Memory B cell (primary cell): ENCODE measurements around the gene CD74.
"Not testable (repeated sequence)": the region's sequence is repeated elsewhere in the genome, so short reads cannot be mapped to it uniquely, and the experiment has no call there.

Experiments used
- ATAC-seq: fragments of 150-1000 bp; cut with Tn5 transposase; 2 replicates; pipeline ENCODE4 v1.10.0; 2021; ENCODE audit warnings: low read depth, mild to moderate bottlenecking, moderate library complexity
- DNase-seq, 2 donors: peaks; one replicate each; pipeline ENCODE4 v3.0.0; 2022; ENCODE audit warnings: low spot score in 2 of 2
- H3K27ac Mint-ChIP-seq: one replicate; pipeline ENCODE4 v1.8.0; 2022; ENCODE audit warnings: mild to moderate bottlenecking, moderate library complexity, mixed read lengths
- H3K27me3 Mint-ChIP-seq: one replicate; pipeline ENCODE4 v1.8.0; 2022; ENCODE audit warnings: mixed read lengths
- H3K36me3 Mint-ChIP-seq: one replicate; pipeline ENCODE4 v1.8.0; 2022; ENCODE audit warnings: mild to moderate bottlenecking, mixed read lengths
- H3K4me1 Mint-ChIP-seq: one replicate; pipeline ENCODE4 v1.8.0; 2022; ENCODE audit warnings: mixed read lengths
- H3K4me3 Mint-ChIP-seq: one replicate; pipeline ENCODE4 v1.8.0; 2022; ENCODE audit warnings: mild to moderate bottlenecking, moderate library complexity, mixed read lengths
- H3K9me3 Mint-ChIP-seq: one replicate; pipeline ENCODE4 v1.8.0; 2022; ENCODE audit warnings: mixed read lengths

CD74 gene

GRCh38 chr5:150431048-150431447 is 18.3 kb upstream of the CD74 start:
- H3K27me3 Mint-ChIP-seq: no peaks in the 10 kb centered on the region
- no peak overlapping the region for H3K4me3 Mint-ChIP-seq
- H3K36me3 Mint-ChIP-seq: no peaks in the 10 kb centered on the region
- H3K9me3 Mint-ChIP-seq: no peaks in the 10 kb centered on the region
- ATAC-seq (no peak), DNase-seq (no peak)
- H3K27ac Mint-ChIP-seq: peak overlapping the region; percentile 94
- H3K4me1 Mint-ChIP-seq: peaks cover 36% of the 10 kb centered on the region

GRCh38 chr5:150429410-150429873 is 16.7 kb upstream of the CD74 start:
- H3K4me1 Mint-ChIP-seq: peaks cover 35% of the 10 kb centered on the region
- peak overlapping the region; percentile 77 for H3K4me3 Mint-ChIP-seq
- H3K9me3 Mint-ChIP-seq: no peaks in the 10 kb centered on the region
- H3K36me3 Mint-ChIP-seq: no peaks in the 10 kb centered on the region
- ATAC-seq (peak; percentile 98), DNase-seq (peak; percentile 54 to 66)
- peak overlapping the region; percentile 94 for H3K27ac Mint-ChIP-seq
- no peaks in the 10 kb centered on the region for H3K27me3 Mint-ChIP-seq

- DNase-seq: no peak
- peaks cover 35% of the 10 kb centered on the region for H3K4me1 Mint-ChIP-seq
- no peaks in the 10 kb centered on the region for H3K27me3 Mint-ChIP-seq
- no peak for ATAC-seq
- H3K36me3 Mint-ChIP-seq: no peaks in the 10 kb centered on the region
- H3K9me3 Mint-ChIP-seq: no peaks in the 10 kb centered on the region
- peak overlapping the region; percentile 94 for H3K27ac Mint-ChIP-seq
- peak overlapping the region; percentile 77 for H3K4me3 Mint-ChIP-seq
These were observed 16.3 kb upstream of the CD74 start for GRCh38 chr5:150428978-150429377.

- no peak overlapping the region for H3K4me3 Mint-ChIP-seq
- peaks cover 31% of the 10 kb centered on the region for H3K4me1 Mint-ChIP-seq
- ATAC-seq (no peak), DNase-seq (no peak)
- H3K27me3 Mint-ChIP-seq: no peaks in the 10 kb centered on the region
- no peaks in the 10 kb centered on the region for H3K36me3 Mint-ChIP-seq
- no peaks in the 10 kb centered on the region for H3K9me3 Mint-ChIP-seq
- H3K27ac Mint-ChIP-seq: peak overlapping the region; percentile 94
These were observed 15.6 kb upstream of the CD74 start for GRCh38 chr5:150428106-150428876.

- not testable (repeated sequence) for H3K36me3 Mint-ChIP-seq, H3K27ac Mint-ChIP-seq, DNase-seq, ATAC-seq, H3K4me3 Mint-ChIP-seq, H3K9me3 Mint-ChIP-seq, H3K27me3 Mint-ChIP-seq
- peaks cover 27% of the 10 kb centered on the region for H3K4me1 Mint-ChIP-seq
These were observed 13.5 kb upstream of the CD74 start for GRCh38 chr5:150426165-150426564.

GRCh38 chr5:150422758-150423157 is 10.0 kb upstream of the CD74 start:
- H3K27ac Mint-ChIP-seq: no peak overlapping the region
- H3K4me3 Mint-ChIP-seq: no peak overlapping the region
- H3K9me3 Mint-ChIP-seq: no peaks in the 10 kb centered on the region
- DNase-seq (no peak), ATAC-seq (no peak)
- H3K4me1 Mint-ChIP-seq: peaks cover 19% of the 10 kb centered on the region
- H3K27me3 Mint-ChIP-seq: no peaks in the 10 kb centered on the region
- H3K36me3 Mint-ChIP-seq: no peaks in the 10 kb centered on the region

GRCh38 chr5:150422075-150422474 is 9.4 kb upstream of the CD74 start:
- H3K4me3 Mint-ChIP-seq: no peak overlapping the region
- H3K27me3 Mint-ChIP-seq: no peaks in the 10 kb centered on the region
- ATAC-seq (no peak), DNase-seq (no peak)
- H3K27ac Mint-ChIP-seq: peak overlapping the region; percentile 32
- peaks cover 18% of the 10 kb centered on the region for H3K4me1 Mint-ChIP-seq
- H3K36me3 Mint-ChIP-seq: no peaks in the 10 kb centered on the region
- H3K9me3 Mint-ChIP-seq: no peaks in the 10 kb centered on the region

- peak; percentile 100 for ATAC-seq
- peak overlapping the region; percentile 97 for H3K27ac Mint-ChIP-seq
- peaks cover 28% of the 10 kb centered on the region for H3K4me1 Mint-ChIP-seq
- DNase-seq: peak; percentile 61 to 76
- no peaks in the 10 kb centered on the region for H3K9me3 Mint-ChIP-seq
- no peaks in the 10 kb centered on the region for H3K36me3 Mint-ChIP-seq
- peak overlapping the region; percentile 82 for H3K4me3 Mint-ChIP-seq
- H3K27me3 Mint-ChIP-seq: no peaks in the 10 kb centered on the region
These were observed 7.0 kb upstream of the CD74 start for GRCh38 chr5:150419630-150420270.

GRCh38 chr5:150413902-150414790 is 1.4 kb upstream of the CD74 start:
- peaks cover 27% of the 10 kb centered on the region for H3K4me1 Mint-ChIP-seq
- not testable (repeated sequence) for H3K9me3 Mint-ChIP-seq
- peak overlapping the region; percentile 85 for H3K4me3 Mint-ChIP-seq

GRCh38 chr5:150413176-150413901 is 629 bp upstream of the CD74 start:
- Mint-ChIP-seq H3K4me3 (peak overlapping the region; percentile 85), H3K36me3 (peaks cover 31% of the 10 kb centered on the region), H3K4me1 (peaks cover 29% of the 10 kb centered on the region), H3K27me3 (no peaks in the 10 kb centered on the region), H3K9me3 (no peaks in the 10 kb centered on the region), H3K27ac (peak overlapping the region; percentile 100)
- DNase-seq: no peak
- no peak for ATAC-seq

More at GRCh38 chr5:150413902-150414790, 1.4 kb upstream of the CD74 start:
- ATAC-seq, H3K27me3 Mint-ChIP-seq: not testable (repeated sequence)
- peak in 1 of 2 donors; percentile 29 for DNase-seq
- Mint-ChIP-seq H3K36me3 (peaks cover 23% of the 10 kb centered on the region), H3K27ac (peak overlapping the region; percentile 100)

GRCh38 chr5:150411245-150411979 is 1.3 kb downstream of the CD74 start:
- peak overlapping the region; percentile 85 for H3K4me3 Mint-ChIP-seq
- H3K36me3 Mint-ChIP-seq: peaks cover 48% of the 10 kb centered on the region
- H3K4me1 Mint-ChIP-seq: peaks cover 47% of the 10 kb centered on the region
- H3K27ac Mint-ChIP-seq: peak overlapping the region; percentile 100
- H3K27me3 Mint-ChIP-seq: no peaks in the 10 kb centered on the region
- ATAC-seq: peak; percentile 7
- DNase-seq: peak in 1 of 2 donors; percentile 83
- no peaks in the 10 kb centered on the region for H3K9me3 Mint-ChIP-seq

GRCh38 chr5:150410524-150411244 is 2.0 kb downstream of the CD74 start:
- Mint-ChIP-seq H3K27me3 (no peaks in the 10 kb centered on the region), H3K36me3 (peaks cover 54% of the 10 kb centered on the region), H3K9me3 (no peaks in the 10 kb centered on the region), H3K4me3 (peak overlapping the region; percentile 85), H3K4me1 (peaks cover 47% of the 10 kb centered on the region), H3K27ac (peak overlapping the region; percentile 100)
- ATAC-seq (peak; percentile 18), DNase-seq (peak; percentile 74 to 82)
